ENCODE results near the gene HNF4A.

The HNF4A gene

GRCh38 chr20:44392776-44393607, 37.5 kb downstream of the HNF4A start:
- DNase-seq (ENCODE audit: low spot score) = peak; percentile 53

- DNase-seq (ENCODE audit: low spot score) = no peak
These were observed 38.3 kb downstream of the HNF4A start for GRCh38 chr20:44393608-44394451.

GRCh38 chr20:44394452-44394701, 38.9 kb downstream of the HNF4A start:
- DNase-seq (ENCODE audit: low spot score) = no peak

DNA sequence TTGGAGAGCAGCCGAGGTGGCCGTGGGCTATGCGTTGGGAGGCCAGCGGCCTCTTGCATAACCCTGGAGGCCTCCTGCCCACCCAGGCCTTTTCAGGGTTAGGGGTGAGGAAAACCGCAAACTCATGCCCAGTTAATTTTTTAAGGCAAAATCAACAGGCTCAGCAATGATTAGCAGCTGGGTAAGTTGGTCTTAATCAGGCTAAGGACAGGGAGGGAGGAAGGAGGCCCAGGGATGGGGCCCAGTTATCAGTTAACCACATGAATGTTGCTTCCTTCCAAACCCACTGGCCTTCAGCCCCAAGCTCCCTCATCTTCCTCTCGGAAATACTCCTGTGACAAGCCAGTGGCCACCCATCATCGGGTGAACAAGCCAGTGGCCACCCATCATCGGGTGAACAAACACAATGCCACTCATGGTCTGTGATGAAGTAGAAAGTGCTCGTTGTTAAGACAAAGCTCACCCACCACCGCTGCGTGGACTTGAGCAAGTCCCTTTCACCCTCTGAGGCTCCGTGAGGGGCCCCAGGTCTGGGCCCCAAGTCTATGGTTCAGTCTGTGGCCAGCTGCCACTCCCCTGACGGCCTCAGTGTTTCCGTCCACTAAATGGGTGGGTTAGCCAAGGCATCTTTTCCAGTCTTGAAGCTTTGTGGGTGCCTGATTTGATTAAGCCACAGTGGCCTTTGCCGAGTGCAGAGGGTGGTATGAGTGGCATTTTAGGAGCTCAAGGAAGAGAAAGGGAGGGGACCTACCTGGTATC, 39.4 kb downstream of the HNF4A start:
- DNase-seq (ENCODE audit: low spot score) = peak; percentile 92

GRCh38 chr20:44395461-44396340, 40.2 kb downstream of the HNF4A start:
- DNase-seq (ENCODE audit: low spot score) = no peak

DNA sequence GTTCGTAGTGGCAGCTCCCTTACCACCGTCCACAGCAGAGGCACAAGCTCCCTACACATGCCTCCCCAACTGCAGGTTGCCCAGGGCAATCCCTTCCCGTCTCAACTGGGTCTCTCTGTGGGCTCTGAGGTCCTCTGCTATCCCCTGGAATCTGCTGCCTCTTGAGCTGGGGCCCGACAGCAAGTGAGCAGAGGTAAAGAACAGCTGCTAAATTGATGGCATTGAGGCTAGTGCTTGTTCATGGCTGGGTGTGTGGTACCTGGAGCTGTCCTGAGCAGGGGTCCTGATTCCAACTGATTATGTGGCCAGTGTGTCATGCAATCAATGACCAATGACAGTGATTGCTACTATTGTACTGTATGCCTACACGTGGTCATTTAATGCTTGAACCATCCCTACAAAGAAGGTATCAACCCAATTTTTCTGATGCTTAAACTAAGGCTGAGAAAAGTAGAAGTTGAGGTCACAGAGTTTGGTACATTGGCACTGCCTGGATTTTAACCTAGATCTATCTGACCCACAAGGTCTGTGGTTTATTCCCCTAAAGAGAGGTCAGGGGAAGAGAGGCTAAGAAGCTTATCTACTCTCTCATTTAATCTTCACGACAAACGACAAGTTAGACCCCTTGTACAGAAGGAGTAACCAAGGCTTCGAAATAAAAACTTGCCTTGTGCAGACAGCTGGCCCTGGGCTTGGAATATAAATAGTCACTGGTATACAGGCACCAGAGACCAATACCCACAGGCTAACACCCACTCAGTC, 41.1 kb downstream of the HNF4A start:
- DNase-seq (ENCODE audit: low spot score) = no peak

- no peak for DNase-seq (ENCODE audit: low spot score)
These were observed 42.8 kb downstream of the HNF4A start for GRCh38 chr20:44398335-44398734.

- no peak for DNase-seq (ENCODE audit: low spot score)
These were observed 43.9 kb downstream of the HNF4A start for GRCh38 chr20:44399446-44399845.

- no peak for DNase-seq (ENCODE audit: low spot score)
These were observed 45.1 kb downstream of the HNF4A start for GRCh38 chr20:44400671-44400969.

DNA sequence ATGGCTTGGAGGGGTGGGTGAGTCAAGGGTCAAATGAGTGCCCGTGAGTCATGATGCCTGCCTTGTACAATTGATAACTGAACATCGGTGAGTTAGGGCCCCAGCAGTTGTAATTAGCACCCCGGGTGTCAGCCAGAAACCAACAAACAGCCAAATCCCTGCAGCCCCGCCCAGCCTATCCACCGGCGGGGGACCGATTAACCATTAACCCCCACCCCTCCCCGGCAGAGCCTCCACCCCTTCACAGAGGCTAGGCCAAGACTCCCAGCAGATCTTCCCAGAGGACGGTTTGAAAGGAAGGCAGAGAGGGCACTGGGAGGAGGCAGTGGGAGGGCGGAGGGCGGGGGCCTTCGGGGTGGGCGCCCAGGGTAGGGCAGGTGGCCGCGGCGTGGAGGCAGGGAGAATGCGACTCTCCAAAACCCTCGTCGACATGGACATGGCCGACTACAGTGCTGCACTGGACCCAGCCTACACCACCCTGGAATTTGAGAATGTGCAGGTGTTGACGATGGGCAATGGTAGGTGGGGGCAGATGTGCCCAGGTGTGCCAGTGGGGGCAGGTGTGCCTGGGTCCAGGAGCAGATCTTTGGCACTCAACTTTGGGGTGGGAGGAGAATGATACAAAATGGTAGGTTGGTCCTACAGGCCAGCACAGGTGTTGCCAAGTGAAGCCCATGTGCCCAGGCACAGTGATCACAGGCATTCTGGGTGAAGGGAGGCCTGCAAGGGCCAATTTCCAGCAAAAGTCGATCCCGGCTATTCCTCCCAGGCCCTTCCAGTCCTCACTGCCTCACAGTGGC, 45.7 kb downstream of the HNF4A start:
- peak; percentile 87 for DNase-seq (ENCODE audit: low spot score)

- no peak for DNase-seq (ENCODE audit: low spot score)
These were observed 46.4 kb downstream of the HNF4A start for GRCh38 chr20:44401770-44402390.

DNA sequence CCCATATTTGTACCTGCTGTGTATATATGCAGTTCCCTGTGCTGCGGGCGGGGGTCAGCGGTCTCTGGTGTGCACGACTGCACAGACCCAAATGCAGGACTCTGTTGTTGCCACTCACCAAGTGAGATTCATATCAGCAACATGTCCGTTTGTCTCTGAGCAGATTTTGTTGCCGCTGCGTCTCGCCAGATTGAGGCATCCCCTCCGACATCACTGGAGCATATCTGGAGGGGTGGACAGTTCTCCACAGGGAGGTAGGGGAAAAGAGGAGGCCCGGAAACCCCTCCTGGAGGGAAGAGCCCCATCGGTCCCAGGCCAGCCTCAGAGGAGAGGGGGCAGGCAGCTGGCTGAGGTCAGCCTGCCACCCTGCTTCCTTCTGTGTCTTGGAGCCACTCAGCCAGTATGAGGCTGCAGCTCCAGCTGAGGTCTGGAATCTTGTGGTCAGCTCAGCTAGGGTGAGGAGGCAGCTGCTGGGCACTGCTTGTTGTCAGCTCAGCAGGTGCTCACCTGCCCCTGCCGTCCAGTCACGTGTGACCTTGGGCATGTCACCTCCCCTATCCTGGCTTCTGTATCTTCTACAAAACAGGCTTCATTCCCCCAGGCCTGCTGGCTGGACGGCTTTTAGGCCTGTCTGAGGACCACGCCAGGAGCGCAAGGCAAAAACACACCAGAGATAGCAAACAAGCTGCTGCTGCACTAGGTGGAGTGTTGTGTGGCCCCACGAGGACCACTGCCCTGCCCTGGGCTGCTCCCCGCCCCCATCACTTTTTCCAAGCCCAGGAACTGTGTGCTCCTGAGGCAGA, 47.1 kb downstream of the HNF4A start:
- no peak for DNase-seq (ENCODE audit: low spot score)

GRCh38 chr20:44403194-44404112, 48.0 kb downstream of the HNF4A start:
- no peak for DNase-seq (ENCODE audit: low spot score)

- DNase-seq (ENCODE audit: low spot score) = no peak
These were observed 49.0 kb downstream of the HNF4A start for GRCh38 chr20:44404204-44405181.

DNA sequence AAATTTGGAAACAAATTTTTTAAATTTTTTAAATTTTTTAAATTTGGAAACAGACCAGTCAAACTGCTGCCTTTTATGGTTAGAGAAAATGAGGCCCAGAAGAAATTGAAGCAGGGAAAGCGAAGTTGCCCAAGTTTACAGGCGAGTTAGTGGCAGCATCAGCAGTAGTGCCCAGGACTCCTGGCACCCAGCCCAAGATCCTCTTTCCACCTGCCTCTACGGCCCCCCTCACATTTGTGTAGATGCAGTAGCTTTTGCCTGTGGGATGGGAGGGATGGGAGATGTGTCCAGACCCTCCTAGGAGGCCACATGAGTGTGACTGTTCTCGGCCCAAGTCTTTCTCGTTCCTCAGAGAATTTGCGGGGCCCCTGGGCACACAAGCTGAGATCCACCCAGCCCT, 49.8 kb downstream of the HNF4A start:
- DNase-seq (ENCODE audit: low spot score) = no peak

DNA sequence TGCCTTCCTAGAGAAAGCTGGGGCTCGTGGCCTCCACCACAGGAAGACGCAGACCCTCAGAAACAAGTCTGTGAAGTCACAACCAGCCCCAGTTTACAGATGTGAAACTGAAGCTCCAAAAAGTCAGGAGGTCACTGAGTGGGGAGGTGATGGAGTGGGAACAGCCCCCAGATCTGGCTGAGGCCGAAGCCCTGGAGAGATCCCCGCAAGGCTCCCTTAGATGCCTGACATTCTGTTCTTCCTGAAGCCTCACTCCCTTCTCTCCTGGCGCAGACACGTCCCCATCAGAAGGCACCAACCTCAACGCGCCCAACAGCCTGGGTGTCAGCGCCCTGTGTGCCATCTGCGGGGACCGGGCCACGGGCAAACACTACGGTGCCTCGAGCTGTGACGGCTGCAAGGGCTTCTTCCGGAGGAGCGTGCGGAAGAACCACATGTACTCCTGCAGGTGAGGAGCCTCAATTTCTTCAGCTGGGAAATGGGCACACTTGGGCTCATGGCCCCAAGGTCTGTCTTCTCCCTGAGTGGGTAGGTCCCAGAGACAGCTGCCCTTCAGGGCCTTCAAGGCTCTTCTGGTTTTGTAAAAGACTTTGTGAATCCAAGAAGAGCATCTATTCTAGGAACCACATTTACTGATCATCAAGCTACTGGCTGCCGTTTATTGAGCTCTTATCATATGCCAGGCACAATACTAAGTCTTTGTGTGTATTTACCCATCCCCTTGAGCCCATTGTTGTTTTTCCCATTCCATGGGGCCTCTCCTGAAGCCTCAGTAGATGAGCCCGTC, 50.5 kb downstream of the HNF4A start:
- no peak for DNase-seq (ENCODE audit: low spot score)

Data from HuH-7 (cell line).